Stromal cell of bone marrow (primary cell): Measurements from ENCODE around the gene PLPP6.

ENCODE experiments used
- DNase-seq: peaks from one replicate; pipeline ENCODE4 v3.0.0-alpha.2; 2012; ENCODE audit warnings: low read depth

The PLPP6 gene

GRCh38 chr9:4700091-4700490 lies 38.0 kb downstream of the PLPP6 start:
- DNase-seq = no peak

- DNase-seq = no peak
These were observed 38.8 kb downstream of the PLPP6 start for GRCh38 chr9:4700932-4701331.

- DNase-seq = no peak
These were observed 39.4 kb downstream of the PLPP6 start for GRCh38 chr9:4701526-4701925.

- DNase-seq = no peak
These were observed 42.0 kb downstream of the PLPP6 start for GRCh38 chr9:4704129-4704528.

- no peak for DNase-seq
These were observed 43.9 kb downstream of the PLPP6 start for GRCh38 chr9:4706021-4706420.

- DNase-seq = no peak
These were observed 45.0 kb downstream of the PLPP6 start for GRCh38 chr9:4706971-4707622.

- DNase-seq = no peak
These were observed 47.3 kb downstream of the PLPP6 start for GRCh38 chr9:4709380-4709779.

GRCh38 chr9:4713849-4714248 lies 51.8 kb downstream of the PLPP6 start:
- DNase-seq = no peak

GRCh38 chr9:4714266-4715016 lies 52.3 kb downstream of the PLPP6 start:
- no peak for DNase-seq
